SK-N-SH treated with all-trans-retinoic acid at 6 μM for 48 hours (cell line): Measurements from ENCODE around the gene PLPP6.

ENCODE experiments used
- ATAC-seq: fragments of 200-7000 bp; cut with Tn5 transposase; 3 replicates; pipeline ENCODE4 v1.9.1; 2020; ENCODE audit warnings: mild to moderate bottlenecking, moderate library complexity
- ARNTL ChIP-seq: fragments of 450-650 bp; formaldehyde crosslinking; IDR thresholded peaks from 2 replicates; pipeline ENCODE4 v1.5.0; 2020; ENCODE audit warnings: low read depth, mild to moderate bottlenecking, moderate library complexity, borderline replicate concordance
- BACH2 ChIP-seq: fragments of 250-450 bp; sonication (Bioruptor Pico); IDR thresholded peaks from 2 replicates; pipeline ENCODE4 v1.9.0; 2021; ENCODE audit warnings: mild to moderate bottlenecking, borderline replicate concordance
- CSDC2 ChIP-seq: fragments of 250-450 bp; sonication (Bioruptor Pico); IDR thresholded peaks from 2 replicates; pipeline ENCODE4 v1.5.0; 2020; ENCODE audit warnings: mild to moderate bottlenecking, moderate library complexity
- ESRRG ChIP-seq: fragments of 250-450 bp; sonication (Bioruptor Pico); IDR thresholded peaks from 2 replicates; pipeline ENCODE4 v1.6.1; 2021; ENCODE audit warnings: mild to moderate bottlenecking
- GLIS3 ChIP-seq: fragments of 250-450 bp; sonication (Bioruptor Pico); IDR thresholded peaks from 2 replicates; pipeline ENCODE4 v1.5.0; 2020; ENCODE audit warnings: mild to moderate bottlenecking, moderate library complexity
- ISL1 ChIP-seq: fragments of 250-450 bp; sonication (Bioruptor Pico); IDR thresholded peaks from 2 replicates; pipeline ENCODE4 v2.1.2; 2022; ENCODE audit warnings: mild to moderate bottlenecking, moderate library complexity
- OSR1 ChIP-seq: fragments of 250-450 bp; sonication (Bioruptor Pico); IDR thresholded peaks from 2 replicates; pipeline ENCODE4 v1.8.0; 2022; ENCODE audit warnings: moderate library complexity, mild to moderate bottlenecking, inconsistent platforms
- PPARA ChIP-seq: fragments of 250-450 bp; sonication (Bioruptor Pico); IDR thresholded peaks from 2 replicates; pipeline ENCODE4 v1.5.0; 2020; ENCODE audit warnings: mild to moderate bottlenecking, borderline replicate concordance
- RARB ChIP-seq: fragments of 250-450 bp; sonication (Bioruptor Pico); IDR thresholded peaks from 2 replicates; pipeline ENCODE4 v1.8.0; 2021; ENCODE audit warnings: mild to moderate bottlenecking, moderate library complexity
- SNAI2 ChIP-seq: fragments of 250-450 bp; sonication (Bioruptor Pico); IDR thresholded peaks from 2 replicates; pipeline ENCODE4 v1.5.0; 2020; ENCODE audit warnings: mild to moderate bottlenecking, moderate library complexity
- TCF4 ChIP-seq: fragments of 250-450 bp; sonication (Bioruptor Pico); IDR thresholded peaks from 2 replicates; pipeline ENCODE4 v1.8.0; 2021; ENCODE audit warnings: mild to moderate bottlenecking, moderate library complexity, borderline replicate concordance
- TOX ChIP-seq: fragments of 250-450 bp; sonication (Bioruptor Pico); IDR thresholded peaks from 2 replicates; pipeline ENCODE4 v1.8.0; 2021; ENCODE audit warnings: mild to moderate bottlenecking, moderate library complexity, borderline replicate concordance
- ZC3H10 ChIP-seq: fragments of 250-450 bp; sonication (Bioruptor Pico); IDR thresholded peaks from 2 replicates; pipeline ENCODE4 v1.5.1; 2021; ENCODE audit warnings: mild to moderate bottlenecking, moderate library complexity
- ZFP3 ChIP-seq: fragments of 250-450 bp; sonication (Bioruptor Pico); IDR thresholded peaks from 2 replicates; pipeline ENCODE4 v1.5.0; 2020; ENCODE audit warnings: mild to moderate bottlenecking, moderate library complexity
- ZFP30 ChIP-seq: fragments of 450-650 bp; formaldehyde crosslinking; IDR thresholded peaks from 2 replicates; pipeline ENCODE4 v1.5.0; 2022; ENCODE audit warnings: mild to moderate bottlenecking, moderate library complexity
- ZNF70 ChIP-seq: fragments of 450-650 bp; formaldehyde crosslinking; IDR thresholded peaks from 2 replicates; pipeline ENCODE4 v1.5.0; 2020; ENCODE audit warnings: mild to moderate bottlenecking, moderate library complexity
- TF ChIP-seq, protein P1 (sequence below): fragments of 250-450 bp; sonication (Bioruptor Pico); IDR thresholded peaks from 2 replicates; pipeline ENCODE4 v1.5.1; 2020; ENCODE audit warnings: low read depth, mild to moderate bottlenecking, moderate library complexity
- TF ChIP-seq, protein P2 (sequence below): fragments of 250-450 bp; sonication (Bioruptor Pico); IDR thresholded peaks from 2 replicates; pipeline ENCODE4 v1.8.0; 2021; ENCODE audit warnings: low read depth, mild to moderate bottlenecking, moderate library complexity, borderline replicate concordance
- TF ChIP-seq, protein P3 (sequence below): fragments of 250-450 bp; sonication (Bioruptor Pico); IDR thresholded peaks from 2 replicates; pipeline ENCODE4 v1.8.0; 2020; ENCODE audit warnings: mild to moderate bottlenecking, moderate library complexity, borderline replicate concordance
- TF ChIP-seq, protein P4 (sequence below): fragments of 250-450 bp; sonication (Bioruptor Pico); IDR thresholded peaks from 2 replicates; pipeline ENCODE4 v1.5.0; 2020; ENCODE audit warnings: mild to moderate bottlenecking, moderate library complexity

Gene PLPP6

DNA sequence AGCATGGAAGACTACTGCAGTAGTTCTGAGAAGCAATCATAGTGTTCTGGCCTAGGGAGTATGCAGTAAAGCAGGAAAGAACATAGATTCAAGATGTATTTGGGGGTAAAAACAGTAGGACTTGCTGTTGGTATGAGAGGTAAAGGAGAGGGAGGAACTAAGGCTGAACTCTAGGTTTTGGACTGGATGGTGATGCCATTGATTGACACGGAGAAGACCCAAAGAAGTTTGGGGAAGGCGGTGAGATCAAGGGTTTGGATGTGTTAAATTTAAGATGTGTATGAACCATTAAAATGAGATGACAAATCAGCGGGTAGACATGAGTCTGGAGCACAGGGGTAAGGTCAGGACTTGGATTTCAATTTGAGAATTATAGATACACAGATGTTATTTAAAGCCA is 15.3 kb downstream of the PLPP6 start (continued):
- TF ChIP-seq GLIS3 (CRISPR knock-in tag) (no peak), ZC3H10 (no peak), CSDC2 (CRISPR knock-in tag) (no peak), ARNTL (CRISPR knock-in tag) (no peak), ZFP30 (CRISPR knock-in tag) (no peak), TCF4 (CRISPR knock-in tag) (no peak), RARB (no peak), OSR1 (CRISPR knock-in tag) (no peak), BACH2 (CRISPR knock-in tag) (no peak), TOX (no peak), ZNF70 (CRISPR knock-in tag) (no peak), PPARA (no peak)
- TF ChIP-seq, protein P1, sequence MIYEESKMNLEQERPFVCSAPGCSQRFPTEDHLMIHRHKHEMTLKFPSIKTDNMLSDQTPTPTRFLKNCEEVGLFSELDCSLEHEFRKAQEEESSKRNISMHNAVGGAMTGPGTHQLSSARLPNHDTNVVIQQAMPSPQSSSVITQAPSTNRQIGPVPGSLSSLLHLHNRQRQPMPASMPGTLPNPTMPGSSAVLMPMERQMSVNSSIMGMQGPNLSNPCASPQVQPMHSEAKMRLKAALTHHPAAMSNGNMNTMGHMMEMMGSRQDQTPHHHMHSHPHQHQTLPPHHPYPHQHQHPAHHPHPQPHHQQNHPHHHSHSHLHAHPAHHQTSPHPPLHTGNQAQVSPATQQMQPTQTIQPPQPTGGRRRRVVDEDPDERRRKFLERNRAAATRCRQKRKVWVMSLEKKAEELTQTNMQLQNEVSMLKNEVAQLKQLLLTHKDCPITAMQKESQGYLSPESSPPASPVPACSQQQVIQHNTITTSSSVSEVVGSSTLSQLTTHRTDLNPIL (CRISPR knock-in tag): no peak

DNA sequence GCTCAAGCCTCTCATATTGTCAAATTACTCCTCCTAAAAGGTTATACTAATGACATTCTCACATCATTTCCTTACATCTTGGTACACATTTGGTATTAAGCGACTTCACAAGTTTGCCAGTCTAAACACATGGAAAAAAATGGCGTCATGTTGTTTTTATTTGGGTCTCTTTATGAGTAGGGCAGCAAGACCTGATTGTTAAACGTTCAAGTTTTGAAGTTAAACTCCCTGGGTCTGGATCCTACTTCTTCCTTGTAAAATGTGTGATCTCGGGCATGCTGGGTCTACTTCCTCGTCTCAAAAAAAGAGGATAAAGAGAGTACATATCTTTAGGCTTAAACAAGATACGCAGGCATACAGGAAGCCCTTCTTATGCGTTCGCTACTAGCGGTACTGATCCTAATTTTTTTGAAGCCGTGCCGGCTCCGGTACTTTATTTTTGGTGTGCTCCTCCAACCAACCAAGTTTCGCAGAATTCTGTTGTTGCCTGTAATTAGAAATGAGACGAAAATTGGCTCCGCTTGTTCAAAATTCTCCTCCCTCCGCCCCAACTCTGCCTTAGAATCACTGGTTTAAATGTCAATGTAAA is 16.7 kb downstream of the PLPP6 start:
- TF ChIP-seq ZFP3 (no peak), GLIS3 (CRISPR knock-in tag) (no peak), ZC3H10 (no peak), RARB (no peak), ISL1 (CRISPR knock-in tag) (no peak), SNAI2 (no peak), CSDC2 (CRISPR knock-in tag) (no peak), TOX (no peak), OSR1 (CRISPR knock-in tag) (no peak), TCF4 (CRISPR knock-in tag) (no peak), ZFP30 (CRISPR knock-in tag) (no peak), ESRRG (CRISPR knock-in tag) (no peak), ARNTL (CRISPR knock-in tag) (no peak), PPARA (no peak), BACH2 (CRISPR knock-in tag) (no peak), ZNF70 (CRISPR knock-in tag) (no peak)
- TF ChIP-seq, protein P2, sequence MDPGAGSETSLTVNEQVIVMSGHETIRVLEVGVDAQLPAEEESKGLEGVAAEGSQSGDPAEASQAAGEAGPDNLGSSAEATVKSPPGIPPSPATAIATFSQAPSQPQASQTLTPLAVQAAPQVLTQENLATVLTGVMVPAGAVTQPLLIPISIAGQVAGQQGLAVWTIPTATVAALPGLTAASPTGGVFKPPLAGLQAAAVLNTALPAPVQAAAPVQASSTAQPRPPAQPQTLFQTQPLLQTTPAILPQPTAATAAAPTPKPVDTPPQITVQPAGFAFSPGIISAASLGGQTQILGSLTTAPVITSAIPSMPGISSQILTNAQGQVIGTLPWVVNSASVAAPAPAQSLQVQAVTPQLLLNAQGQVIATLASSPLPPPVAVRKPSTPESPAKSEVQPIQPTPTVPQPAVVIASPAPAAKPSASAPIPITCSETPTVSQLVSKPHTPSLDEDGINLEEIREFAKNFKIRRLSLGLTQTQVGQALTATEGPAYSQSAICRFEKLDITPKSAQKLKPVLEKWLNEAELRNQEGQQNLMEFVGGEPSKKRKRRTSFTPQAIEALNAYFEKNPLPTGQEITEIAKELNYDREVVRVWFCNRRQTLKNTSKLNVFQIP (CRISPR knock-in tag): no peak
- TF ChIP-seq, protein P3, sequence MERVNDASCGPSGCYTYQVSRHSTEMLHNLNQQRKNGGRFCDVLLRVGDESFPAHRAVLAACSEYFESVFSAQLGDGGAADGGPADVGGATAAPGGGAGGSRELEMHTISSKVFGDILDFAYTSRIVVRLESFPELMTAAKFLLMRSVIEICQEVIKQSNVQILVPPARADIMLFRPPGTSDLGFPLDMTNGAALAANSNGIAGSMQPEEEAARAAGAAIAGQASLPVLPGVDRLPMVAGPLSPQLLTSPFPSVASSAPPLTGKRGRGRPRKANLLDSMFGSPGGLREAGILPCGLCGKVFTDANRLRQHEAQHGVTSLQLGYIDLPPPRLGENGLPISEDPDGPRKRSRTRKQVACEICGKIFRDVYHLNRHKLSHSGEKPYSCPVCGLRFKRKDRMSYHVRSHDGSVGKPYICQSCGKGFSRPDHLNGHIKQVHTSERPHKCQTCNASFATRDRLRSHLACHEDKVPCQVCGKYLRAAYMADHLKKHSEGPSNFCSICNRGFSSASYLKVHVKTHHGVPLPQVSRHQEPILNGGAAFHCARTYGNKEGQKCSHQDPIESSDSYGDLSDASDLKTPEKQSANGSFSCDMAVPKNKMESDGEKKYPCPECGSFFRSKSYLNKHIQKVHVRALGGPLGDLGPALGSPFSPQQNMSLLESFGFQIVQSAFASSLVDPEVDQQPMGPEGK (CRISPR knock-in tag): no peak
- TF ChIP-seq, protein P1 (CRISPR knock-in tag): no peak
- TF ChIP-seq, protein P4, sequence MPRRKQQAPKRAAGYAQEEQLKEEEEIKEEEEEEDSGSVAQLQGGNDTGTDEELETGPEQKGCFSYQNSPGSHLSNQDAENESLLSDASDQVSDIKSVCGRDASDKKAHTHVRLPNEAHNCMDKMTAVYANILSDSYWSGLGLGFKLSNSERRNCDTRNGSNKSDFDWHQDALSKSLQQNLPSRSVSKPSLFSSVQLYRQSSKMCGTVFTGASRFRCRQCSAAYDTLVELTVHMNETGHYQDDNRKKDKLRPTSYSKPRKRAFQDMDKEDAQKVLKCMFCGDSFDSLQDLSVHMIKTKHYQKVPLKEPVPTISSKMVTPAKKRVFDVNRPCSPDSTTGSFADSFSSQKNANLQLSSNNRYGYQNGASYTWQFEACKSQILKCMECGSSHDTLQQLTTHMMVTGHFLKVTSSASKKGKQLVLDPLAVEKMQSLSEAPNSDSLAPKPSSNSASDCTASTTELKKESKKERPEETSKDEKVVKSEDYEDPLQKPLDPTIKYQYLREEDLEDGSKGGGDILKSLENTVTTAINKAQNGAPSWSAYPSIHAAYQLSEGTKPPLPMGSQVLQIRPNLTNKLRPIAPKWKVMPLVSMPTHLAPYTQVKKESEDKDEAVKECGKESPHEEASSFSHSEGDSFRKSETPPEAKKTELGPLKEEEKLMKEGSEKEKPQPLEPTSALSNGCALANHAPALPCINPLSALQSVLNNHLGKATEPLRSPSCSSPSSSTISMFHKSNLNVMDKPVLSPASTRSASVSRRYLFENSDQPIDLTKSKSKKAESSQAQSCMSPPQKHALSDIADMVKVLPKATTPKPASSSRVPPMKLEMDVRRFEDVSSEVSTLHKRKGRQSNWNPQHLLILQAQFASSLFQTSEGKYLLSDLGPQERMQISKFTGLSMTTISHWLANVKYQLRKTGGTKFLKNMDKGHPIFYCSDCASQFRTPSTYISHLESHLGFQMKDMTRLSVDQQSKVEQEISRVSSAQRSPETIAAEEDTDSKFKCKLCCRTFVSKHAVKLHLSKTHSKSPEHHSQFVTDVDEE (CRISPR knock-in tag): no peak
- peak; percentile 36 for ATAC-seq
